HG02870 (cell line): ENCODE data around the gene THOC1.
A peak's percentile ranks its signal among the peaks of the same experiment; 100 is the strongest.
"Not testable (repeated sequence)": the region's sequence is repeated elsewhere in the genome, so short reads cannot be mapped to it uniquely, and the experiment has no call there.

Experiments used
- ATAC-seq: cut with Tn5 transposase; IDR thresholded peaks from one replicate; pipeline ENCODE4 v1.9.1; 2021; ENCODE audit warnings: mild to moderate bottlenecking, moderate library complexity; ENCODE audit not compliant: unreplicated experiment

The THOC1 gene

GRCh38 chr18:267688-268552, at the start of gene THOC1:
Gene THOC1 (minus strand): TSS chr18:268047. CDS start chr18:268019, 28 bp downstream.
- ATAC-seq = peak; percentile 86

- no peak for ATAC-seq
These were observed 49.8 kb upstream of the THOC1 start for GRCh38 chr18:317618-318017.

GRCh38 chr18:316393-316792, 48.5 kb upstream of the THOC1 start:
- no peak for ATAC-seq

- no peak for ATAC-seq
These were observed 46.1 kb upstream of the THOC1 start for GRCh38 chr18:313931-314330.

GRCh38 chr18:312415-312814, 44.6 kb upstream of the THOC1 start:
- no peak for ATAC-seq

GRCh38 chr18:310042-310441, 42.2 kb upstream of the THOC1 start:
- no peak for ATAC-seq

- ATAC-seq = not testable (repeated sequence)
These were observed 40.2 kb upstream of the THOC1 start for GRCh38 chr18:308086-308485.

- no peak for ATAC-seq
These were observed 38.9 kb upstream of the THOC1 start for GRCh38 chr18:306608-307255.

GRCh38 chr18:305003-305501, 37.2 kb upstream of the THOC1 start:
- no peak for ATAC-seq

- ATAC-seq = no peak
These were observed 35.8 kb upstream of the THOC1 start for GRCh38 chr18:303607-304006.

GRCh38 chr18:303011-303410, 35.2 kb upstream of the THOC1 start:
- no peak for ATAC-seq

- no peak for ATAC-seq
These were observed 34.2 kb upstream of the THOC1 start for GRCh38 chr18:302097-302496.

GRCh38 chr18:297936-298335, 30.1 kb upstream of the THOC1 start:
- ATAC-seq = no peak

GRCh38 chr18:295756-296490, 28.1 kb upstream of the THOC1 start:
- ATAC-seq = no peak

GRCh38 chr18:294566-294965, 26.7 kb upstream of the THOC1 start:
- no peak for ATAC-seq

- ATAC-seq = no peak
These were observed 25.7 kb upstream of the THOC1 start for GRCh38 chr18:293536-293935.

GRCh38 chr18:292271-292670, 24.4 kb upstream of the THOC1 start:
- ATAC-seq = no peak

GRCh38 chr18:289970-290369, 22.1 kb upstream of the THOC1 start:
- not testable (repeated sequence) for ATAC-seq

GRCh38 chr18:289026-289425, 21.2 kb upstream of the THOC1 start:
- no peak for ATAC-seq

- no peak for ATAC-seq
These were observed 18.9 kb upstream of the THOC1 start for GRCh38 chr18:286515-287310.

- no peak for ATAC-seq
These were observed 18.0 kb upstream of the THOC1 start for GRCh38 chr18:285817-286216.
